GF-D8 (cell line): ENCODE measurements around the gene ELMO3.

ENCODE experiments used
- DNase-seq: peaks from one replicate; lab custom pipeline; 2025; lab: John Stamatoyannopoulos, UW

The ELMO3 gene

GRCh38 chr16:67163999-67164558 lies 34.9 kb upstream of the ELMO3 start:
- no peak for DNase-seq

- no peak for DNase-seq
These were observed 34.3 kb upstream of the ELMO3 start, which contains the start of gene HSF4 for GRCh38 chr16:67164599-67165061. Gene HSF4 (plus strand): TSS chr16:67164745. CDS start chr16:67164812, 67 bp downstream.

- no peak for DNase-seq
These were observed 33.5 kb upstream of the ELMO3 start for GRCh38 chr16:67165121-67166078.

DNA sequence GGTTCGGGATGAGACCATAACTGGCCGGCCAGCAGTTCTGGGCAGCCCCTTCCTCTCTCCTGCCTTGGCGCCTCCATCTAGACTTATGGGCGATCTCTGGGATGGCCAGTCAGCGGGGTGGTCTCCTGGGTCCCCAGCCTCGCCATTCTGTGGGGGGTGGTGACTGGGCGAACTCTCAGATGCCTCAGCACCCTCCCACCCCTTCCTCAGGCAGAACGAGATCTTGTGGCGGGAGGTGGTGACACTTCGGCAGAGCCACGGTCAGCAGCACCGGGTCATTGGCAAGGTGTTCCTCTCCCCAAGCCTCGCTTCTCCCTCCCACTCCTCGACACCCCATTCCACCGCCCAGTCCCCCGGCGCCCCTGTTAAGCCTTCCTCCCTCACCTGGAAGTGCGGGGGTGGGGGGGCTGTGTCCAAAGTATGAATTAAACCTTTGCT lies 32.8 kb upstream of the ELMO3 start:
- no peak for DNase-seq

DNA sequence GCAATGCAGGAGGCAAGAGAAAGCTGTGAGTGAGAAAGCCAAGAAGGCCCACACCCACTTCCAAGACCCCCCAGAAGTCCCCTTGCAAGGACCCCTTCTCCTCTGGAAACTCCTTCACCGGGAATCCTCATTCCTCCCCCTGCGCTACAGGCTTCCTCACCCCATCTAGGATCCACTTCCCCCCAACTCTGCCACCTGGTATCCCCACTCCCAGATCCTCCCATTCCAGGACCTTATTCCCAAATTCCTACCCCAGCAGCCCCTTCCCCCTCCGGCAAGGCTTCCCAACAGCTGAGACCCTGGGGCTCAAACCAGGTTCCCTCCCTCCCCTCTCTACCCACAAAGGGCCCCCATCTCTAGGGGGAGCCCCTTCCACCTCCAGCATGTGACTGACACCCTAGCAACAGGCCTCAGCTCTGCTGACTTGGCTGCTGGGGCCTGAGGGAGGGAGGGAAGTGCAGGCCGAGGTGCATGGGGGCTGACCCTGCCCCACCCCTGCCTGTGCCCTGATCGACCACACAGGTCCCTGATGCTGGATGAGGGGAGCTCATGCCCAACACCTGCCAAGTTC lies 32.2 kb upstream of the ELMO3 start:
- DNase-seq = no peak

GRCh38 chr16:67167588-67167987 lies 31.3 kb upstream of the ELMO3 start:
- no peak for DNase-seq

DNA sequence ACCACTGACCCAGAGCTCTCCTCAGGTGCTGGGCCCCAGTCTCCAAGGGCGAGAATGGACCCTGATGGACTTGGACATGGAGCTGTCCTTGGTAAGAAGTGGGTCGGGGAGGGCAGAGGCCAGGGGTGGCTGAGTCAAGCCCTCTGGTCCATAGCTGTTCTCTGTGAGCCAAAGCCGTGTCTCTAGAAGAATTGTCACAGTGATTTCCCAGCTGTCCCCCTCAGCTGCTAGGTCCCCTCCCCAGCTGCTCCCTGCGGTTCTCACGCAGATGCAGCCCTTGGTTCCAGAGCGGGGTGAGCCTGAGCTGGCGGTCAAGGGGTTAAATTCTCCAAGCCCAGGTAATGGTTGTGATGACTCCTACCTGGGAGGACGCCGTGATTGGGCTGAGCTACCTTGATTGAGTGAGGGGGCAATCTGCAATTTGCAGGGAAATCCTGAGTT lies 29.9 kb upstream of the ELMO3 start:
- DNase-seq = no peak

GRCh38 chr16:67169642-67170167 lies 29.2 kb upstream of the ELMO3 start:
- no peak for DNase-seq

GRCh38 chr16:67170168-67170948 lies 28.6 kb upstream of the ELMO3 start, which contains the start of gene NOL3:
Gene NOL3 (plus strand): TSS chr16:67170538.
- DNase-seq = peak; percentile 33

GRCh38 chr16:67170949-67171649 lies 27.8 kb upstream of the ELMO3 start:
- no peak for DNase-seq

GRCh38 chr16:67173323-67173722 lies 25.6 kb upstream of the ELMO3 start:
- no peak for DNase-seq

- DNase-seq = peak; percentile 56
These were observed 24.9 kb upstream of the ELMO3 start for GRCh38 chr16:67173808-67174705.

DNA sequence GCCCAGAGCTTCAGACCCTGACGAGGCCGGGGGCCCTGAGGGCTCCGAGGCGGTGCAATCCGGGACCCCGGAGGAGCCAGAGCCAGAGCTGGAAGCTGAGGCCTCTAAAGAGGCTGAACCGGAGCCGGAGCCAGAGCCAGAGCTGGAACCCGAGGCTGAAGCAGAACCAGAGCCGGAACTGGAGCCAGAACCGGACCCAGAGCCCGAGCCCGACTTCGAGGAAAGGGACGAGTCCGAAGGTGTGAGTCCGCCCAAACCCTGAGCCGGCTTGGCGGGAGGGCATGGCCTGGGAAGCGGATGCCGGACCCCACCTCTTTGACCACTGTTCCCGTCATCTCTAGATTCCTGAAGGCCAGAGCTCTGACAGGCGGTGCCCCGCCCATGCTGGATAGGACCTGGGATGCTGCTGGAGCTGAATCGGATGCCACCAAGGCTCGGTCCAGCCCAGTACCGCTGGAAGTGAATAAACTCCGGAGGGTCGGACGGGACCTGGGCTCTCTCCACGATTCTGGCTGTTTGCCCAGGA lies 24.2 kb upstream of the ELMO3 start:
- DNase-seq = no peak

DNA sequence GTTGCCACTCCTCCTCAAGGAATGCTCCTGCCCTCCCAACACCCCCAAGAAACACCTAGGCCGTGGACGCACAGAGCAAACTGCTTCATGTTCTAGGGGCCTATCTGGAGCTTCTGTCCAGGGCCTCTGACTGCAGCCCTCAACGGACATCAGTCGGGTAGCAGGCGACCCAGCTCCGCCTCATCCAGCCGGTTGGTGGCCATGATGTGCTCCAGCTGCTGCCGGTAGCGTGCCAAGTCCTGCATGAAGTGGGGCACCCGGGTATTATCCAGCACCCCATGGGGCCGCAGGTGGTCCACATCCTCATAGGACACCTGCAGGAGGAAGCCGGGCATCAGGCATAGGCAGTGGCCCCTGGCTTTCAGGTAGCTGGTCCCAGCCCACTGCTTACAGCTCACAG lies 22.3 kb upstream of the ELMO3 start:
- DNase-seq = no peak

DNA sequence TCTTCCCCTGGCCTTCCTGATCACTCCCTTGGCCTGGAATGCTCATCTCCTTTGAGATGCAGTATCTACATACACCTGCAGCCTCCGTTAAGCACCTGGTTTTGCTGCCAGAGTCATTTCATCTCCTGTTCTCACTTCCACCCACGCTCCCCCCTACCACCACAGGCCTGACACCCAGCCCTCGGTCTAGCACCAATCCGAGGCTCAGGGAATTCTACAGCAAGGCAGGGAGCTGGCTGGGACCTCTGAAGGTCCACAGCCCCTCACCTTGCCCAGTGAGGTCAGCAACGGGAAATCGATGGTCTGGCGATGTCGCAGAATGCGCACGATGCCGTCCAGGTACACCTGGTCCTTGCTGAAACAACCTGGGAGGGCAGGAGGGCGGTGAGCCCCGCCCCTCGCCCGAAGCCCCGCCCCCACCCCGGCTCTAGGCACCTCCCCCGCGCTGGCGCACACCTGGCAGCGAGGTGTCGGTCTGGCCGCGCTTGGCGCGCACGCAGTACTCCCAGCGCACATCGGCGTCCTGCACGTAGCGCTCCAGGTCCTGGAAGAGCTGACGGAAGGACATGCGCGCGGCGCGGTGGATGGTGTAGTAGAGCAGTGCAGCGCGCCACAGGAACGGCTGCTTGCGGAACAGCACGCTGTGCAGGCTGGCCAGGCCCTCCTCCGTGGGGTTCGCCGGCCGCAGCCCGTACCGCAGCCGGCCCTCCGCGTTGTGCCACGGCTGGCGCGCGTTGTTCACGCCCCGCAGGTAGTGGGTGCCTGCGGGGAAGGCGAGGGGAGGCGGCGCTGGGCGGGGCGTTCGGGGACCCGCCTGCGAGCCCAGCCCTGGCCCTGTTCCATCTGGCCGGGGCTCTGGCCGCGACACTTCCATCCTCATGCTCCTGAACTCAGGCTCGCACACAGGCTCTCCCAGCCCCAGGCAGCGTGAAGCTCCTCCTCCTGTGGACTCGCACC lies 20.9 kb upstream of the ELMO3 start:
- no peak for DNase-seq

DNA sequence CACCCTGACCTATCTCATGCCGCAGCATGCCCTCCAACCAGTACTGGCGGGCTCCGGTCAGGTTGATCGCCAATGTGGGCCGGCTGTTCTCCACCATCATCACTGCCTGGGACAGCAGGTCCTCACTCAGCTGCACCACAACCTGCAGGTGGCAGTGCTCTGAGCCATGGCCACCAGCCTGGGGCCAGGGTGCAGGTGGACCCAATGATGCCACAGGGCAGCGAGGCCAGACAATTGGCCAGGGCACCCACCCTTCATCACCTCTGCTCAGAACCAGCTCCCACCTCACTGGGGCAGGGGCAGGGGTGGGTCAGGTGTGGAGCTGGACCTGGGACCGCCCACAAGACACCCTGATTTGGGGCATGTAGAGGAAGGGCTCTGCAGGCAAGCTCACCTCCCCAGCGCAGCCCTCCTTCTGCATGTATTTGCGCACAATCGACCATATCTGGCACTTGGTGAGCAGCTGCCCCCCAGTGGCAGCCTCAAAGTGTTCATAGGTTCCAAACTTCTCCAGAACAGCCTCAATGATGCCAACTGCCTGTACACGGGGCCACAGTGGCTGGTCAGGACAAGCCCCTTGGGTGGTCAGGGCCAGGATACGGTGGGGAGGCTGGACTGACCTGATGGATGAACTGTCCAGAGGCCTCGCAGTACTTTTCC lies 19.4 kb upstream of the ELMO3 start:
- no peak for DNase-seq

DNA sequence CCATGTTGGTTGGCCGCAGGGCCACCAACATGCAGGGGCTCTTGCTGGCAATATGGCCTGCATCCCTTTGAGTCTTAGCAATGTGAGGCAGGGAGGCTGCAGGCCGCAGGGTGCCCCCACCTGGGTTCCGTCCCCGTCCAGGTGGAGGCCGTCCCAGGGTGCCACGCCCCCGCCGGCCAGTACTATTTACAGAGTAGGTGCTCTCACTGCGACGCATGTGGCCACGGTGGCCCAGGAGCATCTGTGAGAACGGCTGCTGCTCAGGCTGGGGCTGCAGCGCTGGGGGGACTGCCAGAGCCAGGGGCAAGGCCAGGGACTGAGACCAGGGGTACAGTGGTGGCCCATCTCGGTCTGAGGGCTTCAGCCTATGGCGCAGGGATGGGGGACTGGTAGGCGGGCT lies 18.8 kb upstream of the ELMO3 start:
- no peak for DNase-seq

DNA sequence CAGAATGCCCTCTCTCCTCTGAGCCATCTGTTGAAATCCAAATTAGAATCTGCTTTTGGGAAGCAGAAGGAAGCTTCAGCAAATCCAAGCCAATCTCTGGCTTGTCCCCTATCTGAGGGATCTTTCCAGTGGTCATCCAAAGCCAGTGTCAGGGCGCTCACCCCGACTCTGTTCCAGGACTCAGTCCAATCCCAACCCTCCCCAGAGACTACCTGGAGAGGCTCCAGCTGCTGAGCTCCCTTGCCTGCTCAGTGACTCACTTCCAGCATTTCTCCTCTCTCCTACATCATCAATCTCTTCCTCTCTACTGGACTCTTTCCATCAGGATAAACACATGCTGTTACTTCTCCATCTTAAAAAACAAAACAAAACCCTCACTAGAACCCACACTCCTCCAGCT lies 17.6 kb upstream of the ELMO3 start:
- DNase-seq = no peak
